HCEC 1CT (cell line): ENCODE measurements around the gene ELANE.
"Not testable (repeated sequence)": the region's sequence is repeated elsewhere in the genome, so short reads cannot be mapped to it uniquely, and the experiment has no call there.

Experiments
- DNase-seq: peaks from one replicate; pipeline ENCODE4 v3.0.0-alpha.2; 2017

Gene ELANE

GRCh38 chr19:843180-843835 is 8.8 kb upstream of the ELANE start:
- DNase-seq = no peak

GRCh38 chr19:843836-844545 is 8.1 kb upstream of the ELANE start:
- DNase-seq = no peak

DNA sequence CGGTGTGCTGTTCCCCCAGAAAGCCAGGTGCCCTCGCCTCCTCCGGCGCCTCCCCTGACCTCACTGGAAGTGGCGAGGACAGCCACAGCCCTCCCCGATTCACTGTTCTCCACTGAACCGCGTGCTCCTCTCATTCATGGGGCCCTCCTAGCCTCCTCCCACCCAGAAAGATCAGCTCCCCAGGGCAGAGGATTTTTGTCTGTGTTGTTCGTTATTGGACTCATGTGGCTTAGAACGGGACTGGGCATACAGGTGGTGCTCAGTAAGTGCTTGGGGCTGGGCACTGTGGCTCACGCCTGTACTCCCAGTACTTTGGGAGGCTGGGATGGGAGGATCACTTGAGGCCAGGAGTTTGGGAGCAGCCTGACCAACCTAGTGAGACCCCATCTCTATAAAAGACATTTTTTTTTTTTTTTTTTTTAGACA is 7.5 kb upstream of the ELANE start:
- no peak for DNase-seq

- DNase-seq = no peak
Measured at GRCh38 chr19:845707-846521, 6.2 kb upstream of the ELANE start.

- no peak for DNase-seq
Measured at GRCh38 chr19:848386-848921, 3.6 kb upstream of the ELANE start.

DNA sequence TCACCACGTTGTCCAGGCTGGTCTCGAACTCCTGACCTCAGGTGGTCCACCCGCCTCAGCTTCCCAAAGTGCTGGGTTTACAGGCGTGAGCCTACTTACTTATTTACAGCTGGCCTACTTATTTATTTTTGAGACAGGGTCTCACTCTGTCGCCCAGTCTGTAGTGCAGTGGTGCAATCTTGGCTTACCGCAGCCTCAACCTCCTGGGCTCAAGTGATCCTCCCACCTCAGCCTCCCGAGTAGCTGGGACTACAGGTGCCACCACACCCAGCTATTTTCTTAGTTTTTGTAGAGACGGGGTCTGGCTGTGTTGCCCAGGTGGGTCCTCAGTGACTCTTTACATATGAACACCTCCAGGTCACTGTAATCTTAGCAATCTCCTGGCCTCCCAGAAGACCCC is 2.9 kb upstream of the ELANE start:
- DNase-seq = not testable (repeated sequence)

DNA sequence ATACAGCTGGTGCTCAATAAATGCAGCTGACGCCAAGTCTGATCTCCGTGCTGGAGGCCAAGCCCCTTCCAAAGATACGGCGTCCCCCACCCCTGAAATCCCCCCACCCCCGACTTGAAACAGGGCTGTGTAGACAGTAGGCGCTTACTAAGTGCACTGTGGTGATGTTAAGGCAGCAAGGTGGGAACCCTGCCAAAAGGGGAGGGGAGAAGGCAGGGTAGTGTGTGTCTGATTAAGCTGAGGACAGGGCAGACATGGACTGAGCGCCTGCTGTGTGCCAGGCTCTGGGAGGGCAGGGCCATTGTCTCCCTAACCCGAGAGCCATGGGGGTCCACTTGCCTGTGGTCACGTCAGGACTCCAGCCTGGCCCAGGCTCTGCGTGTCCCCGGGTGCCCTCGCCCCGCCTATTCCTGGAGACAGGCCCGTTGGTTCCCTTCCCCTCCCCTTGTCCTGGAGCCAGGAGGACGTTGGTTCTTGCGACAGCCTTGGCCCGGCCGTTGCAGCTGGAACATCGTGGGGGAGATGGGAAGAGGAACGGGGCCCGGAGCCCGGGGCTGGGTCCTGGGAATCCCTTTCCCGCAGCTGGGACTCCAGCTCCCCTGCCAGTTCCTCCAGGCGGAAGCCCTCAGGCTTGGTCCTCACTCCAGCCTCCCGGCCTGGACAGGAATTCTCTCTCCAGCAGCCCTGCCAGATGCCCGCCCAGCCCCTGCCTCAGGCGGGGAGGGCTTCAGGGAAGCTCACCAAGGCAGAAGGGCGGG is 1.7 kb upstream of the ELANE start:
- DNase-seq = peak; percentile 87

DNA sequence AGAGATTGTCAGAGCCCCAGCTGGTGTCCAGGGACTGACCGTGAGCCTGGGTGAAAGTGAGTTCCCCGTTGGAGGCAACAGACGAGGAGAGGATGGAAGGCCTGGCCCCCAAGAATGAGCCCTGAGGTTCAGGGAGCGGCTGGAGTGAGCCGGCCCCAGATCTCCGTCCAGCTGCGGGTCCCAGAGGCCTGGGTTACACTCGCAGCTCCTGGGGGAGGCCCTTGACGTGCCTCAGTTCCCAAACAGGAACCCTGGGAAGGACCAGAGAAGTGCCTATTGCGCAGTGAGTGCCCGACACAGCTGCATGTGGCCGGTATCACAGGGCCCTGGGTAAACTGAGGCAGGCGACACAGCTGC is 1.1 kb upstream of the ELANE start:
- no peak for DNase-seq

DNA sequence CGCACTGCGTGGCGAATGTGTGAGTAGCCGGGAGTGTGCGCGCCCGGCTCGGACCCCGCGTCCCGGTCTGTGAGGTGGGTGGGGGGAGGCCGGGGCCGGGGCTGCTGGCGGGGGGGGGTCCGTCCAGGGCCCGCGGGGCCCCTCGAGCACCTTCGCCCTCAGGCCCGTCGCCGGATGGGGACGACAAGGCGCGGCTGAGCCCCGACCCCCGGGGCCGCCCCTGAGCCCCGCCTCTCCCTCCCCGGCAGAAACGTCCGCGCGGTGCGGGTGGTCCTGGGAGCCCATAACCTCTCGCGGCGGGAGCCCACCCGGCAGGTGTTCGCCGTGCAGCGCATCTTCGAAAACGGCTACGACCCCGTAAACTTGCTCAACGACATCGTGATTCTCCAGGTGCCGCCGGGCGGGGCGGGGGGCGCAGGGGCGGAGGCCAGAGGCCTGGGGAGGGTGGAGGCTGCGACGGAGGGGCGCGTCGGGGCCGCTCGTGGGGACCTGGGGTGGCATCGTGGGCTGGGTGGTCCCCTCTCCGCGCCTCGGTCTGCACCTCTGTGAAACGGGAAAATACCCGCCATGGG is 997 bp downstream of the ELANE start:
- no peak for DNase-seq

DNA sequence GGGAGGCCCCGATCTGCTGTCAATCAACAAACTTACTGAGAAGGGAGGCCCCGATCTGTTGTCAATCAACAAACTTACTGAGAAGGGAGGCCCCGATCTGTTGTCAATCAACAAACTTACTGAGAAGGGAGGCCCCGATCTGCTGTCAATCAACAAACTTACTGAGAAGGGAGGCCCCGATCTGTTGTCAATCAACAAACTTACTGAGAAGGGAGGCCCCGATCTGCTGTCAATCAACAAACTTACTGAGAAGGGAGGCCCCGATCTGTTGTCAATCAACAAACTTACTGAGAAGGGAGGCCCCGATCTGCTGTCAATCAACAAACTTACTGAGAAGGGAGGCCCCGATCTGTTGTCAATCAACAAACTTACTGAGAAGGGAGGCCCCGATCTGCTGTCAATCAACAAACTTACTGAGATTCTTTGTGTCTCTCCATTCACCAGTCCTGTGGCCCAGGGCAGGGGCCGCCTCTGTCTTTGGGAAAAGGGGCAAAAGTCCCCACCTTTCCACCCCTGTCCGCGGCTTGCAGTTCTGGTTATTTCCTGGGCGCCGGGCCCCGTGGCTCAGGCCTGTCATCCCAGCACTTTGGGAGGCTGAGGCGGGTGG is 1.6 kb downstream of the ELANE start:
- DNase-seq = not testable (repeated sequence)

DNA sequence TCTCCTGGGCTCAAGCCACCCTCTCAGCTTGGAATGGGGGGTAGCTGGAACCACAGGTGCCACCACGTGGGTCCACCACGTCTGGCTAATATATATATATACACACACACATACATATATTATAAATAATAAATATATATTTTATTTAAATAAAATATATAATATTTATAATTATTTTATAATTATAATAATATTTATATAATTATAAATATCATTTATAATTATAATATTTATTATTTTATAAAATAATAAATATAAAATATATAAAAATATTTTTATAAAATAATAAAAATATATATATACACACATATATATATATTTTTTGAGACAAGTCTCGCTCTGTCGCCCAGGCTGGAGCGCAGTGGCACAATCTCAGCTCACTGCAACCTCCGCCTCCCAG is 2.4 kb downstream of the ELANE start:
- DNase-seq = no peak

DNA sequence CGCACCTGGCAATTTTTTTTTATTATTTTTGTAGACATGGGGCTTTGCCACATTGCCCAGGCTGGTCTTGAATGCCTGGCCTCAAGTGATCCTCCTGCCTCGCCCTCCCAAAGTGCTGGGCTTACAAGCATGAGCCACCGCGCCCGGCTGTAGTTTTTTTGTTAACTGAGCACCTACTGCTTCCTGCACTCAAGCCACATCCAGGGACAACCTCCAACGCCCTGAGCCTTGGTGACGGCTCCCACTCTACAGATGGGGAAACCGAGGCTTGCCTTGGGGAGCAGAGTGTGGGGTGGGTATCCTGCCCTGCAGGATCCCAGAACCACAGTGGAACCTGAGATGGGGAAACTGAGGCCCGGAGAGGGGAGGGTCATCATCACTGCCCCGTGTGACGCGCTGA is 3.0 kb downstream of the ELANE start:
- no peak for DNase-seq

GRCh38 chr19:855566-856120 is 3.5 kb downstream of the ELANE start:
- no peak for DNase-seq

GRCh38 chr19:858284-858683 is 6.2 kb downstream of the ELANE start:
- DNase-seq = no peak

GRCh38 chr19:858868-859843 is 7.1 kb downstream of the ELANE start, which contains the start of gene CFD:
CFD (plus strand) TSS chr19:859664; CDS start chr19:859690, 26 bp downstream.
- no peak for DNase-seq

- no peak for DNase-seq
Measured at GRCh38 chr19:861141-861755, 9.1 kb downstream of the ELANE start.

DNA sequence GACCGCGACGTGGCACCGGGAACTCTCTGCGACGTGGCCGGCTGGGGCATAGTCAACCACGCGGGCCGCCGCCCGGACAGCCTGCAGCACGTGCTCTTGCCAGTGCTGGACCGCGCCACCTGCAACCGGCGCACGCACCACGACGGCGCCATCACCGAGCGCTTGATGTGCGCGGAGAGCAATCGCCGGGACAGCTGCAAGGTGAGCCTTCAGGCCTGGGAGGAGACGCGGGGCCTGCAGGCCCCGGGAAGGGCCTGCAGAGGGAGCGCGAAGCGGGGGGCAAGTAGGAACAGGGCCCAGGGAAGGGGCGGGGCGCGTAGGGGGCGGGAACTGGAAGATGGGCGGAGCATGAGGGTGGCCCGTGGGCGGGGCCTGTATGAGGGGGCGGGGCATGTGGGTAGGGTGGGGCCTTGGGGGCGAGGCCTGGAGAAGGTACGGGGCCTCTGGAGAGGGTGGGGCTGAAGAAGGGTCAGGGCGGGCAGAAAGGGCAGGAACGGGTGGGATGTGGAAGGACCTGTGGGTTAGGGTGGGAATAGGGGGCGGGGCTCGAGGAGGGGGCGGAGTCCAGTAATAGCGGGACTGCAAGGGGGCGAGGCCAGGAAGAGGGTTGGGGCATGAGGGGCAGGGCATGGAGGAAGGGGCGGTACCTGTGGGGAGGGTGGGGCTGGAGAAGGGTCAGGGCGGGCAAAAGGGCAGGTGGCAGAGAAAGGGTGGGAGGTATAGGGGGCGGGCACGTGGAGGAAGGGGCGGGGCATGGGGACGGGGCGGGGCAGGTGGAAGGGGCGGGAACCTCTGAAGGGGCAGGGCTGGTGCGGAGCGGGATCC is 9.9 kb downstream of the ELANE start:
- DNase-seq = peak; percentile 13

- no peak for DNase-seq
Measured at GRCh38 chr19:862581-863314, 10.6 kb downstream of the ELANE start.
